CD4-positive, alpha-beta T cell treated with Interleukin-21 for 1 hour (primary cell): ENCODE measurements around the gene VIPR1.
A peak's percentile ranks its signal among the peaks of the same experiment; 100 is the strongest.
"Not testable (repeated sequence)": the region's sequence is repeated elsewhere in the genome, so short reads cannot be mapped to it uniquely, and the experiment has no call there.

Experiments
- DNase-seq: peaks from one replicate; pipeline ENCODE4 v3.0.0-alpha.2; 2020

VIPR1 gene

DNA sequence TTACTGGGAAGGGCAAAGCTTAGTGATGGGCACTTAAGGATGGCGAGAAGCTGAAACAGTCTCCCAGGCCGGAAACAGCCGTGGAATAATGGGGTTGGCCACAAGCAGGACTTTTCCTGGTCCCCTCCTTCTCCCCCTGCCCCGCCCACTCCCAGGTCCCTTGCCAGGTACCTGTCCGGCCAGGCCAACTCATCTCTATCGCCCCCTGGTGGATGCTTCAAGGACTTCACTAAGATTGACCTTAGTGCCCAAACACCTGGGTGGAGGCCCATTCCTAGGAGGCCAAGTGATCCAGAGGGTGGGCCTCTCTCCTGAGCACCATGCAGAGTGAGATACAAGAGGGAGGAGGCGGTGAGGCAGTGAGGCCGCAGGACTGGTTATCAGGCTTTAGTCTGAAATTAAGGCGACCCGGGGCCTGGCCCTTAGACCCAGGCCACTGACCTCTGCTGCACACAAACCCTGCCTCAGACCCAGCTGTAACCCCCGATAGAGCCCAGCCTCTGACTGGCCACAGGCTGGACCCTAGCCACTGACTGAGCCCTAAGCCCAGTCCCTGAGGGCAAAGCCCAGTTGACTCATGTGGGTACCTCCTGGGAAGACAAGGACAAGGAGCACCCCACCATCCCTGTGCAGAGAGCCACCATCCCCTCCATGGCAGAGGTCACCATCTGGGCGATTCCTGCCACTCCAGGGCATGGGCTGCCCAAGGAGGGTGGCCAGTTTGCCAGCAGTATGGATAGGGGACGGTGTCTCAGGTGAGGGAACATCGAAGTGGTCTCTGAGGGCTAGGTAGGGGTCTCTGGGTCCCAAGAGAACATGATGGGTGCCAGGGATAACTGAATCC is 37.6 kb downstream of the VIPR1 start:
- DNase-seq, result peak; percentile 72

DNA sequence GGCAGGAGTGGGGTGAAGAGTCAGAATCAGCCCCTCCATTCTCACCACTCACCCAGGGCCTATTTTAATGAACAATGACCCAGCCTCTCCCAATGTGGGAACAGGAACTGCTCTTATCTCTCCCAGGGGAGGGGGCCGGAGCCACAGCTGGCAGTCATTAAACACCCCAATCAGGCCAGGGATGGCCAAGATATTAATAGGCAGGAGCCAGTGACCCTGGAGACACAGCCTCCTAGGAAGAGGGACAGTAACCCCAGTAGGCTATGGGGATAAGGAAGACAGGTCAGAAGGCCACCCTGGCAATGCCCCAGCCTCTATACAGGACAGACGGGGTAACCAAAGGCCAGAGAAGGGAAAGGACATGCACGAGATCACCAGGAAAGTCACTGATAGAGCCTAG is 38.6 kb downstream of the VIPR1 start:
- DNase-seq, result no peak

DNA sequence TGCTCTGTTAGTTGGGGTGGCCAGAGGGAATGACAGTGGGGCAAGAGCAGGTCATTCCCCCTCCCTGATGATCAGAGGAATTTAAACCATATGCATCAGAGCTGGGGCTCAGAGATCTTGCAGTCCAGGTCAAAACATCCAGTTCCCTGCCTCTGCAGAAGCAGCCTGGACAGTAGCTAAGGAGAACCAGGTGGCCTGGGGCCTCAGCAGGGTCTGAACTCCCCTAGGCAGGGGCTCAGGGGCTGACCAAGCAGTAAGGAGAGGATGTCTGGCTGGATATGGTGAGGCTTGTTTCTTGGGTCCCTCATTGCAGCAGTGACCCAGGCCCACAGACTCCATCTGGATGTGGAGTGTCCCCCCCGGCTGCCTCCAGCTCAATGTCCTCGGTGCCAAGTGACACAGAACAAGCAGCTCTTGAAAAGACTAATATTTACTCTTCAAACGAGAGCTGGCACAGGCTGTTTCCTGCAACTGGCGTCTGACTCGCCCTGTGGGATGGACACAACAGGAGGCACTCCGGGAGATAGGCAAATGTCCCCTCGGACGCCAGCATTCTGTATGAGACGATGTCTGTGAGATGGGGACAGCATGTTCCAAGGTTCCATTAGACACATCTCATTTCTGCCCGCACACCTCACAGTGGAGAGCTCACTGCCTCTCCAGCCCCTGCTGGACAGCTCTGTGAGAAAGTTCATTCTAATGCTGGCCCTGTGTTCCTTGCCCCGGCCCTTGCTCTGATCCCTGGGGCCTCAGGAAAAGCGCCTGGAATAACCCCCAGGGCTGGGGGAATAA is 42.2 kb downstream of the VIPR1 start:
- DNase-seq, result no peak

DNA sequence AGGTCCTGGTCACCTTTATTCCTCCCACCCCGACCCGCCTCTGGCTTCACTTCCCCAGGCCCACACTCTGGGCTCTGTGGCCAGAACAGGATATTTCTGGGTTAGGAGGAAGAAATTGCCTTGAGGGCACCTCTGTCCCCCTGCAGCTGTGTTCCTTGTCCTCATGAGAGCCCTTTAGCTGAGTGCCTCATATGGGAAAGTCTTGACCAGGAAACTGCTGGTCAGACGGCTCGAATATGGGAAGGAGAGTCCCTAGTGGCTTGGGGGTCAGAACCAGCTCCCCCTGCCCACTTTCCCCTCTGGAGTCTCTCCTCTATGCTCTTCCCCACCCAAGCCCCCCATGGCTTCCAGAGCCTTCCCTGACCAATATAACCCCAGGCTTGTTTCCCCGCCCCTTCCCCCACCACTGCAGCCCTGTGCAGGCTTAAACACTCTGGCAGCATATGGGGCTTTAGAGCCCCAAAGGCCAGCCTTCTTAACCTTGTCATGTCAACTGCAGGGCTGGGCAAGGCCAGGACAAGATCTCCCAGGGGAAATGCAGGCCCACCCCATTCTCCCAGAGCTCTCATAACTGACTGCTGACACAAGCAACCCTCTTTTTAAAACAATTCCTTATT is 42.9 kb downstream of the VIPR1 start:
- DNase-seq, result no peak

DNA sequence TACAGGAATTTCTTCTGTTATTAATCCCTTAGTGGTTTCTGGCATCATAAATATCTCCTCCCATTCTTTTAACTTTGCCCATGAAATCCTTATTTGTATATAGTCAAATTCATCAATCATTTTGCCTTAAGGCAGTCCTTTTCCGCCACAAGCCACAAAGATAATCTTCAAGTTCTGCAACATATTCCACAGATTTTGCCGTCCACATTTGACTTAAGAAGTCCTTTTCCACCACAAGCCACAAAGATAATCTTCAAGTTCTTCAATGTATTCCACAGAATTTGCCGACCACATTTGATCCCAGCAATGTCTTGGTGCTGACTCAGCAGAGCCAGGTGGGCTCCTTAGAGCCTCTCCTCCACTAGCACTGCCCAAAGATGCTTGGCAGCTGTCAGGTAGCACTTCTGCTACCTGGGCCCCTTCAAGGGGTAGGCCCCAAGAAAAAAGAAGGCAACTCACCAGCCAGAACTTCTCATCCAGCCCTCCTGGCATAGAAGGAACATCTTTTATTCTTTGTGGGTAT is 44.3 kb downstream of the VIPR1 start:
- DNase-seq, result no peak

DNA sequence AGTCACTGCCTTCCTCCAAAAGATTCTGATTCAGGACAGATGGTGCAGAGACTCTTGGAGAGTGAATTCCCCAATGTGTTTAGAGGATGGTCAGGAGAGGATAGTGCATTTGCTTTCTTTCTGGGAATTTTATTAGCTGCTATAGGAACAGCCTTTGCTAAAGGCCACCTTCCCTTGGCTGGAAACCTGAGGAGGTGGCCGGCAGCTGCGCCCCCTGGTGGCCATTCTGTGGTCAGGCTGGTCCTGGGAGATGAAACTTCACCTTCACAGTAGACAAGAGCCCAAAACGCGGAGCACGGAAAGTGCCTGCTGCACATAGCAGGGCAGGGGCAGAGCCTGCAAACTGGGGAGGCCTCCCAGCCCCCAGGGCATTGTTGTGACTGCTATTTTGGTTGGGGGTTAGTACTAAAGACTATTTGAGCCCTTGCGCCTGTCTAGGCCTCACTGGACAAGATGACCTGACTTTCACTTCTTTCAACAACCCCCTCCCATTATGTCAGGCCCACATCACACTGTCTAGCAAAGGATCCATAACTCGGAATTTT is 45.0 kb downstream of the VIPR1 start:
- peak; percentile 67 for DNase-seq

DNA sequence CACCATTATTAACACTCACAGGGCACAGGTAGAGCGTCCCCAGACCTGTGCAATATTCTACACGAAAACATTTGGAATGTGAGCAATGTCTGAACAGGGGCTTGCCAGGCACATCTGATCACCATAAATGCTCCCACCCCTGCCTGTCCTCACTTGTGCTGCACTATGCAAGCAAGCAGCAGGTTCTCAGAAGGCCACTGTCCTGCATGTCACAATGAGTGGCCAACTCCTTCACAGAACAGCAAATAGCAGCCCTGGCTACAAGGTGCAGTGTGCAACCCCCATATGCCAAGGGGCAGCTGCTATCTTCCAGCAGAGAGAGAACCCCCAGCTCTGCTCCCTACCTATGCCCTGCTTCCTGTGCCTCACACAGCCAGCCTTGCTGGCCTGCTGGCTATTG is 46.7 kb downstream of the VIPR1 start:
- DNase-seq, result no peak

DNA sequence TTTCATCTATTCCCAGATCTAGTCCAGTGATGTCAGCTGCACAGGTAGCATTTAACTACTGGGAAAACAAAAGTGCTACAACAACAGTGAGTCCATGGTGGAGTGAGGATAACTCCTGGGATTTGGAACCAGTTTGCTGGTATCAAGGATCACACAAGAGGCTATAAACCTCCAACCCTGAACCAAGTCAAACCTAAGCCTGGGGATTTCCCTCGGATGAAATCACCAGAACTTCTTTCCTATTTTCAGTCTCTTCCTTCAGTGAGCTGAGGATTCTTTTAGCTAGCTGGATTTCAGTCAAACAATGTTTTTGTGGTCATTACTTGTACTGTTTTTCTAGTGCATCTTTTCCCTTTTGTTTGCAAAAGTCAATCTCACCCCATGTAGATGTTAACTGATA is 47.8 kb downstream of the VIPR1 start:
- no peak for DNase-seq

DNA sequence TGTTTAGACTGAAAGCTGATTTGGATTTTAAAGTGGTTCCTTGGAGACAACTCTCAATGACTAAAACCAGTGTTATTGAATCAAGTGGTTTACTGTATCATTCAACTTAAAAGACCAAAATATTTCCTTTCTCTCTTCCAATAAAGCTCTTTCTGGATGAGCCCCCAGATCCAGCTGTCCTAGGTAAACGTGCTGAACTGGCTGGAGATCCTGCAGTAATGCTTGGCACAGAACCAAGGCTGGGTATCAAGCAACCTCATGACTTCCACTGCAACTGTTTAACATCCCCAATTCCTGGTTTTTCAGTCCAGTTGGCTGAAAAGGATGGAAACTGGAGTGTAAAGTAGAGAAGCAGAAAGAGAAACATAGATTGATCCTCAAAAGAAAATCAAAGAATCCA is 50.4 kb downstream of the VIPR1 start:
- no peak for DNase-seq

DNA sequence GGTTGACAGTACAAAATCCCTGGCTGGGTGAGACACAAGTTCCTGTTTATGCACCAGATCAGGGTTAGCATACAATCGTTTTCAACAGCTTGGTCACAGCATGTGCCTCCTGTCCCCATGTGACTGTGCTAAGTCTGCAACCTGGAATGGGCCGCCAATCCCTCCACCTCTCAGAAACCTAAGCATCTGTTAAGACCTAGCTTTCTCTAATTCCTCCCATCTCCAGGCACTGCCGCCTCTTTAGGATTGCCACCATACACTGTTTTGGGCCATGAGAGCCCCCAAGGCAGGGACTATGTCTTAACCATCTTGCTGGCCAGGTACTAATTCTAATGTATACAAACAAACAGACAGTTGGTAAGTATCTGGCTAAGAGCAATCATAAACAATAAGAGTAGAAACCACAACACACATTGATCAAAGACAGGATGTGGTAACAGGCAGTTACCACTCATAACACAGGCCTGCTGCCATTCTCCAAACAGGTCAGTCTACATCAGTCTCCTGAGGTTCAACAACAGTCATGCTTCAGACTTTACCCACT is 53.7 kb downstream of the VIPR1 start:
- DNase-seq, result peak; percentile 73

DNA sequence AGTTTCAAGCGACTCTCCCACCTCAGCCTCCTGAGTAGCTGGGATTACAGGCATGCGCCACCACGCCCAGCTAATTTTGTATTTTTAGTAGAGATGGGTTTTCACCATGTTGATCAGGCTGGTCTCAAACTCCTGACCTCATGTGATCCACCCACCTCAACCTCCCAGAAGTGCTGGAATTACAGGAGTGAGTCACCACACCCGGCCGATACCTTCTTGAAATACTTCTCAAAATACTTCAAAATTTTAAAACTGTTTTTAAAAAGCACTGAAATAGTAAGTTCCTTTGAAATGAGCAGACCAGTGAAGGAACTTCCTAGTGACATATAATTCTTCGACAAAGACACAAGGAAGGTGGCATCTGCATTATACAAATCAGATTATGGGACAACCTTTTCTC is 54.4 kb downstream of the VIPR1 start:
- DNase-seq, result not testable (repeated sequence)

DNA sequence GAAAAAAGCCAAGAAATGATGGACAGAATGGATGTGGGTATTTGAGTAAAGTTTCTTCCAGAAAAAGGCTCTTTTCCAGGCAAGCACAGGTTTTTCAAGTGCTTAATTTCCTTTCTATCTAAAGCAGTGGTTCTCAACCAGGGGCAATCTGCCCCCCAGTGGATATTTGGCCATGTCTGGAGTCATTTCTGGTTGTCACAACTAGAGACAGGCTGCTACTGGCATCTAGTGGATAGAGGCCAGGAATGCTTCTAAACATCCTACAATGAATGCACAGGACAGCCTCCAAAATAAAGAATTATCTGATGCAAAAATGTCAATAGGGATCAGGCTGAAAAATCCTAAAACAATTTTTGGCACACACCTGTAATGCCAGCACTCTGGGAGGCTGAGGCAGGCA is 55.4 kb downstream of the VIPR1 start:
- peak; percentile 65 for DNase-seq

DNA sequence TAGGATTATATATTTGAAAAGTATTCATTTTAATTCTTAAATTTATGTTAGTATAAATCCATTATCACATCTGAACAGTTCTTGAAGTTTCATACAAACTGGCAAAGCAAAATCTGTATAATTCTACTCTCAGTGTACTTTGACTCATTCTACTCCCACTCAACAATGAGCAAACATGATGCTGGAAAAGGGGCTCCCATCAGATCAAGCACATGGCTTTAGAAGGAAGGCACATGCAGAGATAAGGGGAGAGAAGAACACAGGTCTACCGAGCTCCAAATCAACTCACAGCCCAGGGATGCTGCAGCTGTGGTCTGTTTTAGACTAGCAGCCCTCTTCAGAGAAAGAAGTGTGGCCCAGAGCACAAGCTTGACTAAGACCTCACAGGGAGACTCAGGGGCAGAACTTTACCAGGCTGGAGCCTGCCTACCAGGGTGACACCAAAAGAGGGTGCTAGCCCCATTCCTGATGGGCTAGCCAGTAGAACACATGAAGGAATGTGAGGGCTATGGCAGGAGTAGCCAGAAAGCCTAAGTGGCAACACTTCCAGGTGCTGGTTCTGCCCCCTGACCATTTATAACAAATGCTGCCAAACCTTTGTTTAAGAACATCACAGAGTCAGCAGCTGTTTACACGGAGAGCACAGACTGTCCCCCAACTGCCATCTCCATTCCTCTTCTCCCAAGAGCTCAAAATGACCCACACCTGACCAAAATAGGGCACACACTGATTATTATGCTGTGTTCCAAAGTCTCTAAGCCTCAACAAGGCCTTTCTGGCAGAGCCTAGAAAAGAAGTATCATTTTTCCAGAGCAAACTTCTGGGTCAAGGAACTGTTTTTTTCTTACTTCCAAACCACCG is 59.8 kb downstream of the VIPR1 start:
- no peak for DNase-seq

DNA sequence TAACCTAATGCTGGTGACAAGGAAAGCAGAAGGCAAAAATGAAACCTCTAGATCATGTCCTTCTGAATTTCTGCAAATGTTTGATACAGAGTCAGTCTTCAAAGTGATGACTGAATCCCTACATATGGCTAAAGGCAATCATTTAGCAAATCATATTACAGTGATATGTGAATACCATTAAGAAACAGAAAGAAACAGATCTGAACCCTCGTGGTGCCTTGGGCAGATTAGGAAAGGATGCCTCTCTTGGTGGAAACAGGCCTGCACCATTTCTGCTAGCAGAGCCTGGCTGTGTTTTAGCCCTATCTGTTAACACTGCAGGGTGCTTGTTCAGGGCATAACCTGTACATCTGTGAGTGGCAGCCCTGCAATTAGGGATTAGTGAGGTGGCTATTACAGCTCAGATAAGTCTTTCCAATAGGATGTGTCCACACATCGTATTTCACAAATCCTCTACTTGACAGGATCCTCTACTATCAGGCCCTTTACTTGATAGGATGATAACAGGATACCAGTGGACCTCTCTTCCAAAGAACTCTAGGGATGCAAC is 67.2 kb downstream of the VIPR1 start:
- DNase-seq, result no peak

DNA sequence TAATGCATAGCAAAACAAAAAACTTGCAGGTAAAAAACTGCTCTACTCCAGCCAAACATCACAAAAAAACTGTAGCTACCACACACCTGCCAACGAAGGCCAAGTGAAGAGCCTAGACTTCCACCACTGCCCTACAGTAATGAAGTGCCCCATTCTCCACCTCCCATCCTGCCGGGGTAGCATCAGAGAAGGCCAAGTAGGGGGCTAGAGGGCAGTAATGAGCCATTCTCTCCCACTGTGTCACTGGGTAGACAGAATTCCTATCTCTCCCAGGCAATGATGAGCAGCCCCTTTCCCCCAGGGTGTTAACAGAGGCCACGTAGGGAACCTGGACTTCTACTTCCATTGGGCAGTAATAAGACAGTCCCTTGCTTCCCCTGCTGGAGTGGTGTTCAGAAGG is 69.8 kb downstream of the VIPR1 start:
- peak; percentile 36 for DNase-seq

DNA sequence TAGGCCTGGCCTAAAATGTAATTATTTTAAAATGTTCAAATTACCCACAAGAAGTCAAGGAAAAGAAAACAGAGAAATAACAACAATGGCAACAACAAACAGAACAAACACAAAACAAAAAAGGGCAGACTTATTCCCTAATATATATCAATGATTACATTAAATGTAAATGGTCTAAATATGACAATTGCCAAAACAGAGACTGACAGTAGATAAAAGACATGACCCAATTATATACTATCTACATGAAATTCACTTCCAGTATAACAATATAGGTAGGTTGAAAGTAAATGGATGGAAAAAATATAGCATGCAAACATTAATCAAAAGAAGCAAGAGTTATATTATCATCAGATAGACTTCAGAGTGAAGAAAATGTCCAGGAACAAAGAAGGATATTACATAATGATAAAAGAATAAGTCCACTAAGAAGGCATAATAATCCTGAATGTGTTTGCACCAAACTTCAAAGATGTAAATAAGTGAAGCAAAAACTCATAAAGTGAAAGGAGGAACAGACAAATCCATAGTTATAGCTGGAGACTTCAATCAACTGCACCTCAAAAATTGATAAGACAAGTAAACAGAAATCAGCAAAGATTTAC is 72.8 kb downstream of the VIPR1 start:
- DNase-seq, result no peak

DNA sequence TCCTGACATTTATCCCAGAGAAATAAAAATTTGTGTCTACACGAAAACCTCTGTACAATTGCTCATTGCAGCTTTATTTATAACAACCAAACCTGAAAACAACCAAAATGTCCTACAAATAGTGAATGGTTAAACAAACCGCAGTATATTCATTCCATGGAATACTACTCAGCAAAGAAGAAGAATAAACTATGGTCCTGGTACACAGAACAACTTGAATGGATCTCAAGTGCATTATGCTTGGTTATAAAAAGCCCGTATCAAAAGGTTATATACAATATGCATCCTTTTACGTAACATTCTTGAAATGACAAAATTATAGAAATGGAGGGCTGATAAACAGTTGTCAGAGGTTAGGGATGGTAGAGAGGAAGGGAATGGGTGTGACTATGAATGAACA is 75.6 kb downstream of the VIPR1 start:
- no peak for DNase-seq

DNA sequence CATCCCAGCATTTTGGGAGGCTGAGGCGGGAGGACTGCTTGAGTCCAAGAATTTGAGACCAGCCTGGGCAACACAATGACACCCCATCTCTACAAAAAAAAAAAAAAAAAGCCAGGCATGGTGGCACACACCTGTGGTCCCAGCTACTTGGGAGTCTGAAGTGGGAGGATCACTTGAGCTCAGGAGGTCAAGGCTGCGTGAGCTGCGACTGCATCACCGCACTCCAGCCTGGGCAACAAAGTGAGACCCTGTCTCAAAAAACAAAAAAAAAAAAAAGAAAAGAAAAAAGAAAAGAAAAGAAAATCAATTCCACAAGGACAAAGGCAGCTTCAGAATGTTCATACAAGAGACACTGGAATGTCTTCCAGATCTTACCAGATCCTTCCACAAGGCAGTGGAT is 76.9 kb downstream of the VIPR1 start:
- DNase-seq, result not testable (repeated sequence)

DNA sequence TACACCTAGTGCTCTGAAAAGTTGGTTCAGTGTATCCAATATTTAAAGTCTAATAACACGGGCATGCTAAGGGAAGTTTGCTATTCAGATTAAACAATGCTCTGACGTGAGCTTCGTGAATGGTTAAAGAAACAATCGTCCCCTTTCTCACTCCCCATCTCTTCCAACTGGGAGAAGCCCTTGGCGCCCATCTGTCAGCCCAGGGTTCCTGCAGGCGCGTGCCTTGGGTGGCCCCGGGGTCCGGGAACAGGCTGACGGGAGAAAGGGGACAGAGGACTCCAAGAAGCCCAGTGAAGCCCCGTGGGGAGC is 78.9 kb downstream of the VIPR1 start:
- DNase-seq, result no peak

DNA sequence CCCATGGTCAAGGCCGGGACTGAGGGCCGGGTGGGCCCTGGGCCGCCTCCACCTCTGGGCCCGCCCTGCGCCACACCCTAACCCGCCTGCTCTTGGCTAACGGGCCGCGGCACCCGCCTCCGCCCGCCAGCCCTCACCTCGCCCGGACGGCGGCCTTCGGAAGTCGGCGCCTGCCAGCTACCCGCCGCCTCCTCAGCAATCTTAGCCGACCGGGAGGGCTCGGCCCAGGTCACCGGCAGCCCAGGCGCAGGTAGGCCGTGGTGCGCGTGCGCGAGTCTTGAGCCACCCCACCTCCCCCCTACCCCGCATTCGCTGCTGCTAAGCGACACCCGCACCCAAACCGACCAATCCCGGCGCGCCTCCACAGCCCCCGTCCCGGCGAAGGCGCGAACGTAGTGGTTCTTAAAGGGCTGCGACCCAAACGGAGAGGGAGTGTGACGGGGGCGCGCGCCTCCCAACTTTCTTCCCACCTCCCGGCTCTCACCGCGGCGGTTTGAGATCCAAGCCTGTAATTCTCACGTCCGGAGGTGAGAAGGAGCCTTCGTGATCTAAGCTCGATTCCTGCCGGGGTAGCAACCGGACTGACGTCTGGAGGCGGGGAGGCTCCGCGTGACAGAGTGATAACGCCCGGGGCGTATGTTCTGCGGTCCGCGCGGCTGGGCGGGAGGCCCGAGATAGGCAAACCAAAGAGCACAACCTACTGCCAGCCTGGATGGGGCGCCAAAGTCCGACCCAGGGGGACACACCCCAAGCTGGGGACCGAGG is 79.4 kb downstream of the VIPR1 start, which contains the start of gene SEC22C:
TSS of gene SEC22C (minus strand) at position 259 of the 765 bp plus-strand sequence. CDS start 12,921 bp downstream, outside the sequence.
- DNase-seq, result peak; percentile 95
